GM10266 (cell line): ENCODE data around the gene STEAP4.

Experiments
- DNase-seq: peaks from one replicate; pipeline ENCODE4 v3.0.0; 2012; ENCODE audit errors: extremely low spot score
- CTCF ChIP-seq: IDR thresholded peaks from 2 replicates; pipeline ENCODE4 v1.5.1; 2012; ENCODE audit warnings: mild to moderate bottlenecking, low read depth; ENCODE audit not compliant: control insufficient read depth, insufficient read depth; ENCODE audit errors: missing control alignments

The STEAP4 gene

GRCh38 chr7:88306590-88307048 is at the start of gene STEAP4:
Gene STEAP4 (minus strand): TSS chr7:88306894. CDS start chr7:88284269, 22,625 bp downstream.
- TF ChIP-seq CTCF, result no peak
- no peak for DNase-seq

GRCh38 chr7:88355011-88355410 is 48.3 kb upstream of the STEAP4 start:
- no peak for TF ChIP-seq CTCF
- no peak for DNase-seq

- TF ChIP-seq CTCF, result no peak
- no peak for DNase-seq
These were observed 43.4 kb upstream of the STEAP4 start for GRCh38 chr7:88350118-88350517.

- TF ChIP-seq CTCF, result no peak
- no peak for DNase-seq
These were observed 40.8 kb upstream of the STEAP4 start for GRCh38 chr7:88347517-88347916.

GRCh38 chr7:88347090-88347489 is 40.4 kb upstream of the STEAP4 start:
- no peak for TF ChIP-seq CTCF
- DNase-seq, result no peak

GRCh38 chr7:88346357-88346756 is 39.7 kb upstream of the STEAP4 start:
- DNase-seq, result no peak
- TF ChIP-seq CTCF, result no peak

GRCh38 chr7:88344956-88345832 is 38.5 kb upstream of the STEAP4 start:
- DNase-seq, result no peak
- peak; percentile 60 for TF ChIP-seq CTCF
